Measurements from ENCODE around the gene SPAG5. TPM values are rescaled to one million over a fixed set of nuclear protein-coding genes. Genes with fewer than 3 reads are reported as not detected.
A peak's percentile ranks its signal among the peaks of the same experiment; 100 is the strongest.

SPAG5 gene
- total RNA-seq, 4 donors from 2014 or later: 40.3 to 67.7 (median 49.6) TPM

GRCh38 chr17:28538296-28538895, 60.4 kb downstream of the SPAG5 start:
- TF ChIP-seq CTCF (IDR thresholded peaks at IDR 0.05) (no peak), POLR2A (IDR thresholded peaks at IDR 0.05) (no peak)
- no peak for DNase-seq
- H3K27me3 ChIP-seq: no peaks in the 10 kb centered on the region
- H3K4me1 ChIP-seq: no peaks in the 10 kb centered on the region
- H3K27ac ChIP-seq: no peak overlapping the region
- no peak overlapping the region for H3K4me3 ChIP-seq
- no peaks in the 10 kb centered on the region for H3K36me3 ChIP-seq
- no peaks in the 10 kb centered on the region for H3K9me3 ChIP-seq

- H3K9me3 ChIP-seq: no peaks in the 10 kb centered on the region
- H3K4me3 ChIP-seq: no peak overlapping the region
- DNase-seq: no peak
- H3K27me3 ChIP-seq: no peaks in the 10 kb centered on the region
- no peaks in the 10 kb centered on the region for H3K36me3 ChIP-seq
- no peaks in the 10 kb centered on the region for H3K4me1 ChIP-seq
- no peak overlapping the region for H3K27ac ChIP-seq
- TF ChIP-seq POLR2A (IDR thresholded peaks at IDR 0.05) (no peak), CTCF (IDR thresholded peaks at IDR 0.05) (no peak)
Measured at GRCh38 chr17:28537219-28537610, 61.6 kb downstream of the SPAG5 start.

- no peaks in the 10 kb centered on the region for H3K4me1 ChIP-seq
- no peaks in the 10 kb centered on the region for H3K9me3 ChIP-seq
- TF ChIP-seq CTCF (IDR thresholded peaks at IDR 0.05): no peak
- TF ChIP-seq POLR2A (IDR thresholded peaks at IDR 0.05): no peak
- H3K4me3 ChIP-seq: no peak overlapping the region
- no peak for DNase-seq
- no peaks in the 10 kb centered on the region for H3K36me3 ChIP-seq
- no peak overlapping the region for H3K27ac ChIP-seq
- no peaks in the 10 kb centered on the region for H3K27me3 ChIP-seq
Measured at GRCh38 chr17:28536532-28537218, 62.1 kb downstream of the SPAG5 start.

- no peak overlapping the region for H3K27ac ChIP-seq
- no peaks in the 10 kb centered on the region for H3K36me3 ChIP-seq
- no peak for DNase-seq
- no peak overlapping the region for H3K4me3 ChIP-seq
- no peaks in the 10 kb centered on the region for H3K27me3 ChIP-seq
- TF ChIP-seq POLR2A (IDR thresholded peaks at IDR 0.05): no peak
- no peak for TF ChIP-seq CTCF (IDR thresholded peaks at IDR 0.05)
- H3K9me3 ChIP-seq: no peaks in the 10 kb centered on the region
- H3K4me1 ChIP-seq: no peaks in the 10 kb centered on the region
Measured at GRCh38 chr17:28534740-28535375, 64.0 kb downstream of the SPAG5 start.

- DNase-seq: peak in 1 of 3 donors; percentile 56
- Histone ChIP-seq H3K27me3 (no peaks in the 10 kb centered on the region), H3K9me3 (no peaks in the 10 kb centered on the region), H3K4me3 (no peak overlapping the region), H3K4me1 (no peaks in the 10 kb centered on the region), H3K36me3 (no peaks in the 10 kb centered on the region), H3K27ac (no peak overlapping the region)
- TF ChIP-seq POLR2A (IDR thresholded peaks at IDR 0.05) (no peak), CTCF (IDR thresholded peaks at IDR 0.05) (no peak)
Measured at GRCh38 chr17:28533091-28533807, 65.6 kb downstream of the SPAG5 start.
